GM12864 (cell line): Measurements from ENCODE around the gene TMEM207.

Source experiments
- DNase-seq: peaks from one replicate; pipeline ENCODE4 v3.0.0-alpha.2; 2011; ENCODE audit warnings: low read depth
- H3K4me3 ChIP-seq: 2 replicates; pipeline ENCODE4 v1.5.1; 2011; ENCODE audit warnings: mild to moderate bottlenecking, low read depth, low read length, control low read depth
- CTCF ChIP-seq: IDR thresholded peaks from 2 replicates; pipeline ENCODE4 v1.5.1; 2011; ENCODE audit warnings: low read depth, mild to moderate bottlenecking, moderate library complexity, low read length, control low read depth, inconsistent platforms; ENCODE audit errors: missing control alignments

TMEM207 gene

DNA sequence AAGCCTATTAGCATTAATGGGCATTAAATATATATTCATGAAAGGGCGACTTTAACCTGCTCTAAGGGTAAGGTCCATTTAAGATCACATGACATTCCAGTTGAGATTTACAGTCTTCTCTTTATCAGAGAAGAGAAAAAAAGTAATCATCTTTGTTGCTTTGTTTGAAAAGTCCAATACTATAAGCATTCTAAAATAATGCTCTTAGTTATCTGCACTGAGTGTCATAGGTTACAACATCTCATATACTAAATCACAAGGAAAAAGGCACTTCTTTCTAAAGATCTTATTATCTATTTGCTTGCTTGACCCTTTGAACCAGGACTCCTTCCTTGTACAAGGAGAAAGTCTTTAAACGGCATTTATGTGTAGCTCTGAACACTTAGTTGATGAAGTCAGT is 1.4 kb downstream of the TMEM207 start:
- no peak overlapping the region for H3K4me3 ChIP-seq
- no peak for DNase-seq
- no peak for TF ChIP-seq CTCF

- DNase-seq, result no peak
- no peak for TF ChIP-seq CTCF
- H3K4me3 ChIP-seq, result no peak overlapping the region
Measured at GRCh38 chr3:190446573-190447279, 3.0 kb downstream of the TMEM207 start.

- no peak for TF ChIP-seq CTCF
- H3K4me3 ChIP-seq, result no peak overlapping the region
- no peak for DNase-seq
Measured at GRCh38 chr3:190444576-190445145, 5.0 kb downstream of the TMEM207 start.

GRCh38 chr3:190444006-190444405 is 5.7 kb downstream of the TMEM207 start:
- DNase-seq, result no peak
- TF ChIP-seq CTCF, result no peak
- no peak overlapping the region for H3K4me3 ChIP-seq

- H3K4me3 ChIP-seq, result no peak overlapping the region
- no peak for DNase-seq
- TF ChIP-seq CTCF, result no peak
Measured at GRCh38 chr3:190443257-190443656, 6.4 kb downstream of the TMEM207 start.

DNA sequence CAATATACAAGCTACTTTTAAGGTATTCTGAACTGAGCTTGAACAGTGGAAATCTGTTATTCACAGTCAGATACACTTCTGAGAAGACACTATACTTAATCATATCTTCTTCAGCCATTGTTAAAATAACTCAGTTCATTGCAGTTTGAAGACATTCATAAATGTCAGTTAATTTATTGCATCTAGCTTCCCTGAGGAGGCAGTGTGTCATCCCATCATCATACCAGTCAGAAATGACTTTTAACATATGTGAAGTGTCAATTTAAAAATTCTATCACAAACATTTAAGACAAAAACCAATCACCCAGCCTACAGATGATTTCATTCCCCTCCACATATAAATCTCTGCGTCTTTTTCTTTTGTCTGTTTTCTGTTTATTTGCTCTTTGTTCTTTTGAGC is 7.5 kb downstream of the TMEM207 start:
- DNase-seq, result no peak
- TF ChIP-seq CTCF, result no peak
- no peak overlapping the region for H3K4me3 ChIP-seq

- DNase-seq, result no peak
- H3K4me3 ChIP-seq, result no peak overlapping the region
- TF ChIP-seq CTCF, result no peak
Measured at GRCh38 chr3:190436331-190436730, 13.4 kb downstream of the TMEM207 start.
